Stimulated activated CD4-positive, alpha-beta T cell treated with anti-CD3 and anti-CD28 coated beads, Interleukin-2, amount 100 ng/mL, for 24 hours (primary cell): ENCODE results near the gene TYMP.
"Not testable (repeated sequence)": the region's sequence is repeated elsewhere in the genome, so short reads cannot be mapped to it uniquely, and the experiment has no call there.

ENCODE experiments used
- DNase-seq, 2 donors: peaks; one replicate each; pipeline ENCODE4 v3.0.0-alpha.2; 2020

Gene TYMP

GRCh38 chr22:50537765-50538164 is 8.0 kb upstream of the TYMP start:
- no peak for DNase-seq

GRCh38 chr22:50536226-50536625 is 6.4 kb upstream of the TYMP start:
- no peak for DNase-seq

- DNase-seq = no peak
Observed at GRCh38 chr22:50535113-50535512, 5.3 kb upstream of the TYMP start.

GRCh38 chr22:50533856-50534711 is 4.3 kb upstream of the TYMP start:
- DNase-seq = not testable (repeated sequence)

- DNase-seq = no peak
Observed at GRCh38 chr22:50532824-50533796, 3.3 kb upstream of the TYMP start.

GRCh38 chr22:50531962-50532674 is 2.3 kb upstream of the TYMP start:
- DNase-seq = peak in 1 of 2 donors; percentile 50

GRCh38 chr22:50531546-50531961 is 1.7 kb upstream of the TYMP start:
- peak; percentile 74 to 78 for DNase-seq

GRCh38 chr22:50530877-50531545 is 1.2 kb upstream of the TYMP start:
- DNase-seq = peak; percentile 85 to 87

GRCh38 chr22:50530580-50530876 is 716 bp upstream of the TYMP start:
- no peak for DNase-seq

GRCh38 chr22:50529416-50529896 is 356 bp downstream of the TYMP start:
- no peak for DNase-seq

GRCh38 chr22:50528682-50529415 is 963 bp downstream of the TYMP start:
- DNase-seq = no peak

- no peak for DNase-seq
Observed at GRCh38 chr22:50527921-50528681, 1.7 kb downstream of the TYMP start.

GRCh38 chr22:50526834-50527801 is 2.7 kb downstream of the TYMP start:
- peak; percentile 56 to 63 for DNase-seq

- DNase-seq = peak; percentile 84 to 92
Observed at GRCh38 chr22:50526108-50526833, 3.5 kb downstream of the TYMP start.

- no peak for DNase-seq
Observed at GRCh38 chr22:50525858-50526107, 4.0 kb downstream of the TYMP start.

- DNase-seq = peak; percentile 98 to 99
Observed at GRCh38 chr22:50525104-50525857, 4.5 kb downstream of the TYMP start, which contains the start of gene SCO2. TSS of gene SCO2 (minus strand) at chr22:50525598. CDS start at chr22:50524411, 1,187 bp downstream.

GRCh38 chr22:50524676-50525103 is 5.1 kb downstream of the TYMP start:
- DNase-seq = no peak
